ENCODE results near the gene MSANTD1. TPM values are rescaled to one million over a fixed set of nuclear protein-coding genes. Genes with fewer than 3 reads are reported as not detected.

The MSANTD1 gene
- polyA plus RNA-seq, 1 donor from 2014 or later: 12.7 TPM

GRCh38 chr4:3225936-3226335 lies 23.0 kb upstream of the MSANTD1 start:
- H3K9ac ChIP-seq (ENCODE audit: low read length): no peak overlapping the region
- H3K4me2 ChIP-seq (ENCODE audit: low read length): no peak overlapping the region
- no peak overlapping the region for H2AFZ ChIP-seq (ENCODE audit: low read depth, low read length)
- no peaks in the 10 kb centered on the region for H3K79me2 ChIP-seq (replicated peaks; ENCODE audit: insufficient read depth, low read length)
- H3K36me3 ChIP-seq (ENCODE audit: insufficient read depth, low read length): peaks cover 5% of the 10 kb centered on the region
- H3K4me3 ChIP-seq (ENCODE audit: low read length): no peak overlapping the region
- H3F3A ChIP-seq (ENCODE audit: insufficient read depth, low read length, poor library complexity, severe bottlenecking): no peaks in the 10 kb centered on the region
- TF ChIP-seq POLR2AphosphoS5 (IDR thresholded peaks at IDR 0.05) (no peak), MXI1 (conservative IDR thresholded peaks at IDR 0.05; ENCODE audit: poor library complexity, severe bottlenecking) (no peak), EP300 (conservative IDR thresholded peaks at IDR 0.05; ENCODE audit: poor library complexity, severe bottlenecking) (no peak), TAF1 (IDR thresholded peaks at IDR 0.05; ENCODE audit: low read depth) (no peak), REST (IDR thresholded peaks at IDR 0.05; ENCODE audit: borderline replicate concordance) (no peak), EZH2 (IDR thresholded peaks at IDR 0.05; ENCODE audit: borderline replicate concordance, insufficient read depth, low read length, poor library complexity, severe bottlenecking) (no peak), CTCF (IDR thresholded peaks at IDR 0.05; ENCODE audit: poor library complexity, severe bottlenecking) (no peak), SMC3 (conservative IDR thresholded peaks at IDR 0.05; ENCODE audit: poor library complexity) (no peak), RAD21 (conservative IDR thresholded peaks at IDR 0.05) (no peak)
- no peaks in the 10 kb centered on the region for H4K20me1 ChIP-seq (ENCODE audit: insufficient read depth)
- H3K9me2 ChIP-seq (ENCODE audit: insufficient read depth, low read length): no peaks in the 10 kb centered on the region
- no peak overlapping the region for H3K27ac ChIP-seq (ENCODE audit: low read length)
- no peaks in the 10 kb centered on the region for H3K9me3 ChIP-seq (ENCODE audit: low read length)
- H3K27me3 ChIP-seq (ENCODE audit: insufficient read depth, low read depth, low read length): no peaks in the 10 kb centered on the region

DNA sequence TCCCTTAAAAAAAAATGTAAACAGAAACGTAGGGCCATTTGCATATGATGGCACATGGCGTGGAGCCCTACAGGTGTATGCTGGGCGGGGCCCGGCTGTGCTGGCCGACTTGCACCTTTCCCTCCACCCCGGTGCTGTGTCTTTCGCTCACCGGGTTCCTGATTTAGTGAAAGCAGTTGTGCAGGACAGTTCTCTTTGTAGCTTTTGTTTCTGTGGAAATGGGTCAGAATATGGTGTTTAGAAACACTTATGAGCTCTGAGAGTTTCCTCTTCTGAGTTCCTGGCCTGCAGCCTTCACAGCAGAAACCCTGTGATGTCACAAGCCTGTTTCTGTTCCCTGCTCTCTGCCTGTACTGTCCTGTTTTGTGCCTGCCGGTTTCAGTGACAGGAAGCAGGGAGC lies 22.5 kb upstream of the MSANTD1 start:
- Histone ChIP-seq H3K4me3 (ENCODE audit: low read length) (no peak overlapping the region), H3K27ac (ENCODE audit: low read length) (no peak overlapping the region), H3K9ac (ENCODE audit: low read length) (no peak overlapping the region), H3K79me2 (replicated peaks; ENCODE audit: insufficient read depth, low read length) (no peaks in the 10 kb centered on the region), H3K9me2 (ENCODE audit: insufficient read depth, low read length) (no peaks in the 10 kb centered on the region), H2AFZ (ENCODE audit: low read depth, low read length) (no peak overlapping the region), H4K20me1 (ENCODE audit: insufficient read depth) (no peaks in the 10 kb centered on the region), H3K9me3 (ENCODE audit: low read length) (no peaks in the 10 kb centered on the region), H3F3A (ENCODE audit: insufficient read depth, low read length, poor library complexity, severe bottlenecking) (no peaks in the 10 kb centered on the region), H3K27me3 (ENCODE audit: insufficient read depth, low read depth, low read length) (no peaks in the 10 kb centered on the region), H3K4me2 (ENCODE audit: low read length) (no peak overlapping the region), H3K36me3 (ENCODE audit: insufficient read depth, low read length) (peaks cover 10% of the 10 kb centered on the region)
- TF ChIP-seq RAD21 (conservative IDR thresholded peaks at IDR 0.05): no peak
- no peak for TF ChIP-seq MXI1 (conservative IDR thresholded peaks at IDR 0.05; ENCODE audit: poor library complexity, severe bottlenecking)
- TF ChIP-seq EP300 (conservative IDR thresholded peaks at IDR 0.05; ENCODE audit: poor library complexity, severe bottlenecking): no peak

DNA sequence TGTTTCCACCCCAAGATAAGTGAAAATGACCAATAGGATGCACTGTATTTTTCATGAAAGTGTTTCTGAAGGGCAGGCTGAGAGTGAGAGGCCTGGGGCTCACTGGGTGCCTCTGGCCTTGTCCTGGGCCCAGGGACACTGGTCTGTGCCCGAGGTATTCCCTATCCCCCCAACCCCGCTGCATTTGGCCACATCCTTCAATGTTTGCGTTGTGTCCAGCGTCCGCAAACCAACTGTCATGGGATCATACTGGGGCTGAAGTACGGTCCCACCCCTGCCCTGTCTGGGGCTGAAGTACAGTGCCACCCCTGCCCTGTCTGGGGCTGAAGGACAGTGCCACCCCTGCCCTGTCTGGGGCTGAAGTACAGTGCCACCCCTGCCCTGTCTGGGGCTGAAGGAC lies 22.0 kb upstream of the MSANTD1 start:
- Histone ChIP-seq H4K20me1 (ENCODE audit: insufficient read depth) (no peaks in the 10 kb centered on the region), H3K9me3 (ENCODE audit: low read length) (no peaks in the 10 kb centered on the region), H3K27ac (ENCODE audit: low read length) (no peak overlapping the region), H3K79me2 (replicated peaks; ENCODE audit: insufficient read depth, low read length) (no peaks in the 10 kb centered on the region), H3K9me2 (ENCODE audit: insufficient read depth, low read length) (no peaks in the 10 kb centered on the region), H3K4me2 (ENCODE audit: low read length) (no peak overlapping the region), H3K9ac (ENCODE audit: low read length) (no peak overlapping the region), H3K27me3 (ENCODE audit: insufficient read depth, low read depth, low read length) (no peaks in the 10 kb centered on the region), H2AFZ (ENCODE audit: low read depth, low read length) (no peak overlapping the region), H3K36me3 (ENCODE audit: insufficient read depth, low read length) (peaks cover 11% of the 10 kb centered on the region), H3F3A (ENCODE audit: insufficient read depth, low read length, poor library complexity, severe bottlenecking) (no peaks in the 10 kb centered on the region), H3K4me3 (ENCODE audit: low read length) (no peak overlapping the region)
- no peak for TF ChIP-seq SMC3 (conservative IDR thresholded peaks at IDR 0.05; ENCODE audit: poor library complexity)
- TF ChIP-seq REST (IDR thresholded peaks at IDR 0.05; ENCODE audit: borderline replicate concordance): no peak
- TF ChIP-seq POLR2AphosphoS5 (IDR thresholded peaks at IDR 0.05): no peak

Measured in neural cell (in vitro differentiated cells).